ENCODE measurements around the gene LRRC49.

The LRRC49 gene

GRCh38 chr15:71097890-71098289 is 205.3 kb downstream of the LRRC49 start:
- no peak for DNase-seq

GRCh38 chr15:71098920-71099319 is 206.3 kb downstream of the LRRC49 start:
- no peak for DNase-seq

Data from NCI-H524 treated with DMSO at 0.1 percent for 48 hours (cell line).